ENCODE measurements around the gene PDHX. TPM values are rescaled to one million over a fixed set of nuclear protein-coding genes. Genes with fewer than 3 reads are reported as not detected.

The PDHX gene
- total RNA-seq, 1 donor from 2014 or later, result 31.8 TPM

GRCh38 chr11:34972366-34972765, 55.9 kb downstream of the PDHX start:
- Mint-ChIP-seq H3K36me3 (ENCODE audit: low read depth, unreplicated experiment) (peaks cover 14% of the 10 kb centered on the region), H3K27ac (ENCODE audit: unreplicated experiment) (no peak overlapping the region), H3K27me3 (ENCODE audit: unreplicated experiment) (peaks cover 2% of the 10 kb centered on the region), H3K4me1 (ENCODE audit: unreplicated experiment) (peaks cover 7% of the 10 kb centered on the region), H3K4me3 (ENCODE audit: unreplicated experiment) (no peak overlapping the region), H3K9me3 (ENCODE audit: unreplicated experiment) (no peaks in the 10 kb centered on the region)
- no peak for TF ChIP-seq CTCF (IDR thresholded peaks at IDR 0.05; ENCODE audit: unreplicated experiment)
- no peak for DNase-seq (ENCODE audit: low spot score)

GRCh38 chr11:34972892-34973291, 56.5 kb downstream of the PDHX start:
- H3K9me3 Mint-ChIP-seq (ENCODE audit: unreplicated experiment), result no peaks in the 10 kb centered on the region
- H3K4me3 Mint-ChIP-seq (ENCODE audit: unreplicated experiment), result no peak overlapping the region
- H3K27me3 Mint-ChIP-seq (ENCODE audit: unreplicated experiment), result peaks cover 2% of the 10 kb centered on the region
- peaks cover 7% of the 10 kb centered on the region for H3K4me1 Mint-ChIP-seq (ENCODE audit: unreplicated experiment)
- no peak for TF ChIP-seq CTCF (IDR thresholded peaks at IDR 0.05; ENCODE audit: unreplicated experiment)
- no peak overlapping the region for H3K27ac Mint-ChIP-seq (ENCODE audit: unreplicated experiment)
- peaks cover 14% of the 10 kb centered on the region for H3K36me3 Mint-ChIP-seq (ENCODE audit: low read depth, unreplicated experiment)
- DNase-seq (ENCODE audit: low spot score), result no peak

GRCh38 chr11:34975482-34975881, 59.1 kb downstream of the PDHX start:
- H3K4me1 Mint-ChIP-seq (ENCODE audit: unreplicated experiment), result peaks cover 7% of the 10 kb centered on the region
- H3K27ac Mint-ChIP-seq (ENCODE audit: unreplicated experiment), result no peak overlapping the region
- no peak for TF ChIP-seq CTCF (IDR thresholded peaks at IDR 0.05; ENCODE audit: unreplicated experiment)
- peaks cover 18% of the 10 kb centered on the region for H3K36me3 Mint-ChIP-seq (ENCODE audit: low read depth, unreplicated experiment)
- no peak overlapping the region for H3K4me3 Mint-ChIP-seq (ENCODE audit: unreplicated experiment)
- no peak for DNase-seq (ENCODE audit: low spot score)
- H3K27me3 Mint-ChIP-seq (ENCODE audit: unreplicated experiment), result no peaks in the 10 kb centered on the region
- H3K9me3 Mint-ChIP-seq (ENCODE audit: unreplicated experiment), result no peaks in the 10 kb centered on the region

- Mint-ChIP-seq H3K27ac (ENCODE audit: unreplicated experiment) (no peak overlapping the region), H3K9me3 (ENCODE audit: unreplicated experiment) (no peaks in the 10 kb centered on the region)
These were observed 60.2 kb downstream of the PDHX start for GRCh38 chr11:34976496-34977088.

More at GRCh38 chr11:34976496-34977088, 60.2 kb downstream of the PDHX start:
- TF ChIP-seq CTCF (IDR thresholded peaks at IDR 0.05; ENCODE audit: unreplicated experiment), result no peak
- Mint-ChIP-seq H3K4me1 (ENCODE audit: unreplicated experiment) (peaks cover 7% of the 10 kb centered on the region), H3K27me3 (ENCODE audit: unreplicated experiment) (no peaks in the 10 kb centered on the region), H3K4me3 (ENCODE audit: unreplicated experiment) (no peak overlapping the region), H3K36me3 (ENCODE audit: low read depth, unreplicated experiment) (peaks cover 17% of the 10 kb centered on the region)
- DNase-seq (ENCODE audit: low spot score), result no peak
